B cell (primary cell): ENCODE data around the gene CHST15. TPM values are rescaled to one million over a fixed set of nuclear protein-coding genes. Genes with fewer than 3 reads are reported as not detected.

Source experiments
- ATAC-seq: fragments of 200-7000 bp; cut with Tn5 transposase; one replicate; pipeline ENCODE4 v1.10.0; 2021; ENCODE audit warnings: low read depth, mild to moderate bottlenecking, moderate number of reproducible peaks, moderate library complexity
- CTCF ChIA-PET: fragments of 350-600 bp; sonication (Branson Sonifier 250); formaldehyde crosslinking; loops from one replicate; lab custom pipeline; 2021; ENCODE audit warnings: antibody characterized with exemption, inconsistent platforms; lab: Charles Lee
- POLR2A ChIA-PET: fragments of 350-600 bp; sonication (Branson Sonifier 250); formaldehyde crosslinking; loops from one replicate; lab custom pipeline; 2021; ENCODE audit warnings: antibody characterized with exemption; lab: Charles Lee
- DNase-seq: peaks from one replicate; pipeline ENCODE4 v3.0.0; 2013
- H2AFZ ChIP-seq: 2 replicates; pipeline ENCODE4 v1.6.1; 2012; ENCODE audit warnings: mild to moderate bottlenecking, low read depth, low read length; ENCODE audit not compliant: insufficient read depth, poor library complexity, severe bottlenecking
- H3K27ac ChIP-seq, 2 donors: 1 replicate in 1 of 2; 2 replicates in 1 of 2; pipeline ENCODE4 v1.5.1; 2012 to 2013; ENCODE audit warnings: low read length in 2 of 2, mild to moderate bottlenecking in 2 of 2, moderate library complexity in 1 of 2
- H3K27me3 ChIP-seq, 4 experiments: fragments of 200-600 bp in 1 of 4; sonication (generic) in 1 of 4; replicated peaks in 1 of 4; 1 replicate in 2 of 4; 2 replicates in 2 of 4; pipeline versions ENCODE4 v1.6.1 to v1.7.0; 2013 to 2016; ENCODE audit warnings: low read length in 3 of 4, mild to moderate bottlenecking in 2 of 4, mixed read lengths in 1 of 4, moderate library complexity in 1 of 4; ENCODE audit not compliant: insufficient read depth in 4 of 4, control insufficient read depth in 3 of 4; ENCODE audit errors: control extremely low read depth in 1 of 4
- H3K36me3 ChIP-seq, 2 experiments: replicated peaks in 1 of 2; 1 replicate in 1 of 2; 2 replicates in 1 of 2; pipeline versions ENCODE4 v1.6.1 to v1.7.1; 2013; ENCODE audit warnings: low read length in 1 of 2; ENCODE audit not compliant: insufficient read depth in 2 of 2, control insufficient read depth in 1 of 2; ENCODE audit errors: control extremely low read depth in 1 of 2, extremely low read depth in 1 of 2
- H3K4me1 ChIP-seq, 2 donors: fragments of 200-600 bp in 1 of 2; sonication (generic) in 1 of 2; 1 replicate in 1 of 2; 2 replicates in 1 of 2; pipeline versions ENCODE4 v1.5.1 to v1.6.1; 2013 to 2017; ENCODE audit warnings: low read length in 2 of 2; ENCODE audit not compliant: control insufficient read depth in 2 of 2, insufficient read depth in 2 of 2
- H3K4me2 ChIP-seq: replicated peaks from 2 replicates; pipeline ENCODE3; 2012; ENCODE audit warnings: mild to moderate bottlenecking, low read depth, low read length; ENCODE audit not compliant: poor library complexity, severe bottlenecking
- H3K4me3 ChIP-seq, 5 experiments: fragments of 200-600 bp in 1 of 5; sonication (generic) in 1 of 5; 1 replicate in 3 of 5; 2 replicates in 2 of 5; pipeline versions ENCODE4 v1.5.1 to v1.7.0; 2011 to 2016; ENCODE audit warnings: low read length in 4 of 5, mild to moderate bottlenecking in 4 of 5, low read depth in 2 of 5, control low read depth in 1 of 5, moderate library complexity in 1 of 5; ENCODE audit not compliant: insufficient read depth in 1 of 5; ENCODE audit errors: control extremely low read depth in 1 of 5, extremely low read depth in 1 of 5
- H3K79me2 ChIP-seq: fragments of 200-600 bp; sonication (generic); one replicate; pipeline ENCODE4 v1.6.0; 2016; ENCODE audit warnings: low read length; ENCODE audit not compliant: control insufficient read depth, insufficient read depth
- H3K9ac ChIP-seq: fragments of 200-600 bp; sonication (generic); 2 replicates; pipeline ENCODE4 v1.6.1; 2017; ENCODE audit warnings: mild to moderate bottlenecking, low read length, moderate library complexity
- H3K9me3 ChIP-seq, 3 donors: one replicate each; pipeline versions ENCODE4 v1.6.1 to v1.7.1; 2013; ENCODE audit warnings: low read length in 2 of 3; ENCODE audit not compliant: control insufficient read depth in 2 of 3, insufficient read depth in 1 of 3; ENCODE audit errors: control extremely low read depth in 1 of 3
- H4K20me1 ChIP-seq: 2 replicates; pipeline ENCODE4 v1.6.0; 2012; ENCODE audit warnings: mild to moderate bottlenecking, low read length; ENCODE audit not compliant: insufficient read depth, control insufficient read depth, poor library complexity, severe bottlenecking
- H3K27ac Mint-ChIP-seq: one replicate; pipeline ENCODE4 v1.8.0; 2021; ENCODE audit warnings: mixed read lengths
- H3K27me3 Mint-ChIP-seq: one replicate; pipeline ENCODE4 v1.8.0; 2021; ENCODE audit warnings: mixed read lengths
- H3K4me1 Mint-ChIP-seq: one replicate; pipeline ENCODE4 v1.8.0; 2021; ENCODE audit warnings: mixed read lengths
- H3K4me3 Mint-ChIP-seq: one replicate; pipeline ENCODE4 v1.8.0; 2021; ENCODE audit warnings: mixed read lengths
- H3K9me3 Mint-ChIP-seq: one replicate; pipeline ENCODE4 v1.8.0; 2022; ENCODE audit warnings: mixed read lengths; ENCODE audit not compliant: insufficient read depth
- CTCF ChIP-seq: fragments of 200-600 bp; IDR thresholded peaks from one replicate; pipeline ENCODE4 v1.8.0; 2022; ENCODE audit warnings: antibody characterized with exemption, mild to moderate bottlenecking
- EZH2 ChIP-seq: IDR thresholded peaks from 2 replicates; pipeline ENCODE4 v1.6.1; 2012; ENCODE audit warnings: borderline replicate concordance, low read depth, mild to moderate bottlenecking, moderate library complexity, low read length; ENCODE audit not compliant: insufficient read depth, poor library complexity, severe bottlenecking
- WGBS: methylation state at CpG from one replicate; pipeline ENCODE4 v1.1.5; 2013; ENCODE audit warnings: missing lambda C conversion rate; ENCODE audit not compliant: insufficient coverage; 5-methylcytosine and 5-hydroxymethylcytosine counted together
- intact Hi-C: fragments of 100-400 bp; cut with micrococcal nuclease; formaldehyde crosslinking; loops from one replicate; pipeline ENCODE4 v1.10.0; 2022
- polyA plus RNA-seq: library from polyadenylated mRNA; depleted of rRNA; stranded (reverse); fragments of >200 nt; gene quantifications from 2 replicates; pipeline ENCODE4 v1.2.3, GENCODE V29; 2012
- total RNA-seq, 2 donors: library from RNA; stranded (reverse); fragments of 120-200 nt in 1 of 2; gene quantifications; 1 replicate in 1 of 2; 2 replicates in 1 of 2; pipeline versions ENCODE4 v1.2.3 to v1.2.4, GENCODE V29; 2013 to 2022

The CHST15 gene
- total and polyA plus RNA-seq, 2 donors (not counting 1 experiment from before 2014, with no cell fraction given), result 17.9 to 75.4 TPM

GRCh38 chr10:124069341-124070264 is 23.8 kb downstream of the CHST15 start:
- peaks cover 82% of the 10 kb centered on the region for H3K4me1 Mint-ChIP-seq
- WGBS, result 90% methylated on average over 7 of the region's 11 CpGs
- DNase-seq (no peak), ATAC-seq (no peak)
- ChIA-PET CTCF (no interaction called here), POLR2A (interaction anchor here (1.3 kb wide), 1 partner anchor 23 kb away, joined by 3 read pairs; no protein-coding TSS in a partner anchor)
- peaks cover 92 to 97% of the 10 kb centered on the region in 2 donors for H3K4me1 ChIP-seq
- H3K27ac Mint-ChIP-seq, result no peak overlapping the region
- peaks cover 72% of the 10 kb centered on the region for H3K79me2 ChIP-seq
- no peak overlapping the region for H3K27ac ChIP-seq
- no peaks in the 10 kb centered on the region for H3K9me3 Mint-ChIP-seq
- no peak overlapping the region for H3K4me3 Mint-ChIP-seq
- no peak overlapping the region for H3K9ac ChIP-seq
- peaks cover 45% of the 10 kb centered on the region for H4K20me1 ChIP-seq
- H3K27me3 Mint-ChIP-seq, result no peaks in the 10 kb centered on the region
- peaks cover 0 to 5% of the 10 kb centered on the region in 2 experiments for H3K36me3 ChIP-seq
- no peak for TF ChIP-seq CTCF
- TF ChIP-seq EZH2, result no peak
- no peak overlapping the region for H3K4me2 ChIP-seq
- H3K27me3 ChIP-seq, result no peaks in the 10 kb centered on the region
- intact Hi-C loops, result loop anchor here (5.0 kb wide), 1 partner anchor 32 kb away; no protein-coding TSS in a partner anchor
- no peak overlapping the region for H3K4me3 ChIP-seq
- H2AFZ ChIP-seq, result no peak overlapping the region
- H3K9me3 ChIP-seq, result no peaks in the 10 kb centered on the region

- ChIA-PET POLR2A (interaction anchor here (1.3 kb wide), 1 partner anchor 23 kb away, joined by 3 read pairs; no protein-coding TSS in a partner anchor), CTCF (no interaction called here)
- H3K4me2 ChIP-seq, result no peak overlapping the region
- no peaks in the 10 kb centered on the region for H3K9me3 ChIP-seq
- no peak overlapping the region for H3K27ac ChIP-seq
- H3K79me2 ChIP-seq, result peaks cover 69% of the 10 kb centered on the region
- TF ChIP-seq CTCF (no peak), EZH2 (no peak)
- Mint-ChIP-seq H3K27me3 (no peaks in the 10 kb centered on the region), H3K27ac (peak overlapping the region; percentile 10), H3K4me1 (peaks cover 82% of the 10 kb centered on the region), H3K9me3 (no peaks in the 10 kb centered on the region), H3K4me3 (no peak overlapping the region)
- H2AFZ ChIP-seq, result no peak overlapping the region
- ATAC-seq (no peak), DNase-seq (no peak)
- peaks cover 92 to 97% of the 10 kb centered on the region in 2 donors for H3K4me1 ChIP-seq
- H4K20me1 ChIP-seq, result peaks cover 45% of the 10 kb centered on the region
- peaks cover 0 to 5% of the 10 kb centered on the region in 2 experiments for H3K36me3 ChIP-seq
- no peaks in the 10 kb centered on the region for H3K27me3 ChIP-seq
- 100% methylated on average over 2 of the region's 3 CpGs for WGBS
- H3K9ac ChIP-seq, result no peak overlapping the region
- no peak overlapping the region for H3K4me3 ChIP-seq
- intact Hi-C loops, result no loop called here
These were observed 24.5 kb downstream of the CHST15 start for GRCh38 chr10:124068929-124069328.
